Neuronal stem cell (in vitro differentiated cells): ENCODE measurements around the gene GPR3.

ENCODE experiments used
- DNase-seq: peaks from one replicate; pipeline ENCODE4 v3.0.0-alpha.2; 2013; ENCODE audit warnings: low spot score
- H2AFZ ChIP-seq: one replicate; pipeline ENCODE4 v1.6.1; 2013; ENCODE audit warnings: mild to moderate bottlenecking, low read length, inconsistent platforms
- H2AK5ac ChIP-seq: 2 replicates; pipeline ENCODE4 v1.6.1; 2013; ENCODE audit warnings: low read depth, mild to moderate bottlenecking, inconsistent platforms, low read length, moderate library complexity, mixed read lengths
- H2BK120ac ChIP-seq: 2 replicates; pipeline ENCODE4 v1.6.1; 2013; ENCODE audit warnings: low read depth, mild to moderate bottlenecking, inconsistent platforms, low read length, moderate library complexity, mixed read lengths
- H2BK12ac ChIP-seq: one replicate; pipeline ENCODE4 v1.6.1; 2013; ENCODE audit warnings: low read length, inconsistent platforms
- H2BK15ac ChIP-seq: 2 replicates; pipeline ENCODE4 v1.6.1; 2013; ENCODE audit warnings: mild to moderate bottlenecking, low read length, inconsistent platforms, mixed read lengths
- H2BK5ac ChIP-seq: one replicate; pipeline ENCODE4 v1.6.1; 2013; ENCODE audit warnings: inconsistent platforms, mild to moderate bottlenecking, low read length, moderate library complexity
- H3K14ac ChIP-seq: one replicate; pipeline ENCODE4 v1.6.1; 2013; ENCODE audit warnings: low read length, inconsistent platforms
- H3K18ac ChIP-seq: 2 replicates; pipeline ENCODE4 v1.6.1; 2013; ENCODE audit warnings: low read length, inconsistent platforms
- H3K23ac ChIP-seq: 2 replicates; pipeline ENCODE4 v1.6.1; 2013; ENCODE audit warnings: low read depth, mild to moderate bottlenecking, mixed read lengths, low read length, inconsistent platforms; ENCODE audit not compliant: poor library complexity
- H3K27ac ChIP-seq: replicated peaks from 3 replicates; pipeline ENCODE4 v1.5.1; 2013; ENCODE audit warnings: low read length, inconsistent platforms
- H3K27me3 ChIP-seq, 3 experiments: 2 replicates each; pipeline ENCODE4 v1.6.1; 2013; ENCODE audit warnings: low read length in 3 of 3, mild to moderate bottlenecking in 2 of 3, inconsistent platforms in 1 of 3, low read depth in 1 of 3, mixed read lengths in 1 of 3, moderate library complexity in 1 of 3; ENCODE audit not compliant: control insufficient read depth in 3 of 3, insufficient read depth in 3 of 3
- H3K36me3 ChIP-seq, 2 donors: replicated peaks in 1 of 2; 2 replicates each; pipeline ENCODE4 v1.6.1; 2013; ENCODE audit warnings: low read length in 2 of 2; ENCODE audit not compliant: control insufficient read depth in 2 of 2, insufficient read depth in 2 of 2
- H3K4ac ChIP-seq: 2 replicates; pipeline ENCODE4 v1.6.1; 2013; ENCODE audit warnings: inconsistent platforms, mild to moderate bottlenecking, low read length, moderate library complexity
- H3K4me1 ChIP-seq, 2 donors: 1 replicate in 1 of 2; 2 replicates in 1 of 2; pipeline ENCODE4 v1.6.1; 2013; ENCODE audit warnings: low read length in 2 of 2, low read depth in 1 of 2; ENCODE audit not compliant: control insufficient read depth in 2 of 2, insufficient read depth in 1 of 2
- H3K4me2 ChIP-seq: one replicate; pipeline ENCODE4 v1.6.1; 2013; ENCODE audit warnings: mild to moderate bottlenecking, low read length, inconsistent platforms; ENCODE audit not compliant: insufficient read depth, poor library complexity, severe bottlenecking
- H3K4me3 ChIP-seq, 2 donors: 2 replicates each; pipeline ENCODE4 v1.5.1; 2013; ENCODE audit warnings: low read length in 2 of 2, mild to moderate bottlenecking in 2 of 2, inconsistent platforms in 1 of 2, moderate library complexity in 1 of 2
- H3K79me1 ChIP-seq: one replicate; pipeline ENCODE4 v1.6.1; 2013; ENCODE audit warnings: low read depth, mild to moderate bottlenecking, inconsistent platforms, low read length, moderate library complexity
- H3K9ac ChIP-seq: one replicate; pipeline ENCODE4 v1.6.1; 2013; ENCODE audit warnings: mild to moderate bottlenecking, low read depth, low read length, inconsistent platforms; ENCODE audit not compliant: poor library complexity
- H3K9me3 ChIP-seq, 2 donors: replicated peaks in 1 of 2; 2 replicates each; pipeline versions ENCODE3 to v1.6.1; 2013; ENCODE audit warnings: low read length in 2 of 2, mild to moderate bottlenecking in 2 of 2, inconsistent platforms in 1 of 2, low read depth in 1 of 2, mixed read lengths in 1 of 2, moderate library complexity in 1 of 2; ENCODE audit not compliant: control insufficient read depth in 2 of 2, insufficient read depth in 1 of 2
- H4K8ac ChIP-seq: one replicate; pipeline ENCODE4 v1.6.1; 2013; ENCODE audit warnings: low read depth, mild to moderate bottlenecking, inconsistent platforms, low read length, moderate library complexity
- H4K91ac ChIP-seq: one replicate; pipeline ENCODE4 v1.6.1; 2013; ENCODE audit warnings: low read length, low read depth, mild to moderate bottlenecking, inconsistent platforms; ENCODE audit not compliant: poor library complexity
- WGBS, 2 donors: extraction: QIAGEN DNeasy Blood & Tissue Kit; methylation state at CpG; one replicate each; pipeline ENCODE4 v1.1.7; 2013; ENCODE audit warnings: missing lambda C conversion rate in 2 of 2, mixed read lengths in 1 of 2; ENCODE audit not compliant: insufficient read length in 2 of 2, insufficient replicate concordance in 1 of 2; ENCODE audit errors: extremely low coverage in 2 of 2; 5-methylcytosine and 5-hydroxymethylcytosine counted together

Gene GPR3

DNA sequence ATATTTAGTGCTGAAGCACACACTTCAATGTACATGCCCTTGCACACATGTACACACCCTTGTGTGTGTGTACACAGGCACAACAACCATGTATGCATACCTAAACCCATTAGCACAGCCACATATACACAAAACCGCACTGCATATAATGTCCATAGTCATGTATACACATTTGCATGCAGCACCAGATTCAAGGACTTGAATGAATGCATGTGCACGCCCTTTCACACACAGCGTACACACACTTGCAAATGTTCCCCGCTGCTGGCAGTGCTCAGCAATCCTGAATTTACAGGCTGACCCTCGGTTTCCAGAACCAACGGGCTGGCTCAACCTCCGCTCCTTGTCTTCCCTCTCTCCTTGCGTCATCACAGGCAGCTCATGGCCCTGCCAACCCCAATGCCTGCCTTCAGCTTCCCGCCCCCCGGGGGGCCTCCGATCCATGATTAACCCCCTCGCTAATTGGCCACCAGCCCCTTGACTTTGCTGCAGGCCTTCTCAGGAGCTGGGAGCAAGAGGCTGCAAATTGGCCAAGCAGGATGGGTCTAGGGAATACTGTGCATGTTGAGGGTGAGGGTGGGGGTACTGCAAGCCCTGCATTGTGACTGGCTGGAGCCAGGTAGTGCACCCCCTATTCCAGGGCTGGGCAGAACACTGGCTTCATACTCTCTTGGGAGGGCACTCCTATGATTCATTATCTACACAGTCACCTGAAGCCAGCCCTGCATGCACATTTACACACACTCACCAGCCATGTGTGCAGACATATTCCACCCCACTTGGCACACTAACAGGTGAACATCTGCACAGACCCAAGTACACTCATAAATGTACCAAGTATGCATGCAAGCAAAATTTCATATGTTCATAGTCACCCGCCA lies 7.9 kb downstream of the GPR3 start:
- H3K27ac ChIP-seq = no peak overlapping the region
- no CpG with 5 or more reads among the region's 13 CpGs for WGBS, 2 donors
- H2BK15ac ChIP-seq = no peak overlapping the region

DNA sequence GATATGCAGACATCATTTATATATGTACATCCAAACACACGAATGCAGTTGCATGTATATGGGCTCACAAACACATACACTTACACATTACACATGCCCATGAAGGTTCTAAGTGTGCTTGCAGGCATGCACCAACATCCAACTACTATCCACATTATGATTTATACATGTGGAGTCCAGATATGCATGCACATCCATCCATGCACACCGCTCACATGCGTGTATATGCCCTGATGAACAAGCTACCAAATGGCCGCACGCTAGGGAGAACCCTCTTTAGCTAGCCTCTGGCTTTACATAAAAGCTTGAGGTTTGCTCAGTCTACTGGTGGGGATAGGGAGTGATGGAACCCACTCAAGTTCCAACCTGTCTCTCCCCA lies 8.5 kb downstream of the GPR3 start:
- no peak overlapping the region for H2BK120ac ChIP-seq
- no peak overlapping the region for H2AFZ ChIP-seq
- no peak overlapping the region for H4K8ac ChIP-seq
- no peak overlapping the region for H3K4me3 ChIP-seq
- H4K91ac ChIP-seq = no peak overlapping the region
- no peak overlapping the region for H3K18ac ChIP-seq
- no peak overlapping the region for H2BK5ac ChIP-seq
- peaks cover 25 to 52% of the 10 kb centered on the region in 2 donors for H3K4me1 ChIP-seq
- no peak overlapping the region for H3K9ac ChIP-seq
- no peak overlapping the region for H3K23ac ChIP-seq
- H3K79me1 ChIP-seq = no peaks in the 10 kb centered on the region
- WGBS, 2 donors = no CpG with 5 or more reads among the region's 5 CpGs
- DNase-seq = no peak
- H3K4me2 ChIP-seq = no peak overlapping the region
- H2BK12ac ChIP-seq = no peak overlapping the region
- no peaks in the 10 kb centered on the region for H3K27me3 ChIP-seq
- no peak overlapping the region for H3K4ac ChIP-seq
- no peak overlapping the region for H2BK15ac ChIP-seq
- H3K36me3 ChIP-seq = peaks cover 0 to 7% of the 10 kb centered on the region in 2 donors
- H3K14ac ChIP-seq = no peak overlapping the region
- no peak overlapping the region for H2AK5ac ChIP-seq
- H3K9me3 ChIP-seq = no peaks in the 10 kb centered on the region
- H3K27ac ChIP-seq = no peak overlapping the region

More for the DNA sequence above, 7.9 kb downstream of the GPR3 start:
- H3K23ac ChIP-seq = no peak overlapping the region
- H2AK5ac ChIP-seq = no peak overlapping the region
- H2BK12ac ChIP-seq = no peak overlapping the region
- no peaks in the 10 kb centered on the region for H3K27me3 ChIP-seq
- no peak overlapping the region for H3K4me3 ChIP-seq
- H3K18ac ChIP-seq = no peak overlapping the region
- no peak overlapping the region for H3K14ac ChIP-seq
- no peak overlapping the region for H4K8ac ChIP-seq
- peaks cover 0 to 7% of the 10 kb centered on the region in 2 donors for H3K36me3 ChIP-seq
- H2BK5ac ChIP-seq = no peak overlapping the region
- no peak overlapping the region for H2AFZ ChIP-seq
- no peak overlapping the region for H3K4ac ChIP-seq
- H3K4me2 ChIP-seq = no peak overlapping the region
- H3K4me1 ChIP-seq = peaks cover 29 to 50% of the 10 kb centered on the region in 2 donors
- no peaks in the 10 kb centered on the region for H3K9me3 ChIP-seq
- DNase-seq = no peak
- no peak overlapping the region for H3K9ac ChIP-seq
- no peak overlapping the region for H4K91ac ChIP-seq
- no peak overlapping the region for H2BK120ac ChIP-seq
- no peaks in the 10 kb centered on the region for H3K79me1 ChIP-seq

DNA sequence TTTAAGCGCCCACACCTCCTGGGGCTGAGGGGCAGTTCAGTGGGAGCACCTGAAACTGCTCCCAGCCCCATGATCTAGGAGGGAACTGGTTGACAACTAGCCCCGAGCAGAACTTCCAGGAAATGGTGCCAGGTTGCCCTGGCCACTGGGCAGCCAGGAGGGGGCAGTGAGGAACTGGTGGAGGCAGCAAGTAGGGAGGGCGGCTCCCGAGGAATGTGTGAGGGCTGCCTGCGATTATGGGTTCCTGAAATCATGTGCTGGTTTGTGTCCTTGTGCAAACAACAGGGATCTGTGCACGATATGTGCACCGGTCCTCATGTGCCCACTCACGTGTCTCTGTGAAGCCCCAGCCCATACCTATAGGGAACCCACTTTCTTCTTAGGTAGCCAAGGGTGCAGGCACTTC lies 9.9 kb downstream of the GPR3 start:
- no peak overlapping the region for H3K14ac ChIP-seq
- H3K4ac ChIP-seq = no peak overlapping the region
- H3K27me3 ChIP-seq = no peaks in the 10 kb centered on the region
- peak overlapping the region; percentile 39 for H2AK5ac ChIP-seq
- DNase-seq = no peak
- no peaks in the 10 kb centered on the region for H3K9me3 ChIP-seq
- no peak overlapping the region for H2BK5ac ChIP-seq
- peak overlapping the region; percentile 68 for H3K9ac ChIP-seq
- no peak overlapping the region for H3K4me3 ChIP-seq
- no CpG with 5 or more reads among the region's 8 CpGs for WGBS, 2 donors
- H4K8ac ChIP-seq = no peak overlapping the region
- no peak overlapping the region for H2BK120ac ChIP-seq
- peak overlapping the region; percentile 16 for H3K23ac ChIP-seq
- no peak overlapping the region for H3K27ac ChIP-seq
- H4K91ac ChIP-seq = no peak overlapping the region
- H2BK15ac ChIP-seq = no peak overlapping the region
- no peak overlapping the region for H2BK12ac ChIP-seq
- H3K18ac ChIP-seq = peak overlapping the region; percentile 5
- no peak overlapping the region for H2AFZ ChIP-seq
- no peaks in the 10 kb centered on the region for H3K79me1 ChIP-seq
- peaks cover under 1 to 18% of the 10 kb centered on the region in 2 donors for H3K36me3 ChIP-seq
- H3K4me2 ChIP-seq = no peak overlapping the region
- H3K4me1 ChIP-seq = peaks cover 34 to 61% of the 10 kb centered on the region in 2 donors

DNA sequence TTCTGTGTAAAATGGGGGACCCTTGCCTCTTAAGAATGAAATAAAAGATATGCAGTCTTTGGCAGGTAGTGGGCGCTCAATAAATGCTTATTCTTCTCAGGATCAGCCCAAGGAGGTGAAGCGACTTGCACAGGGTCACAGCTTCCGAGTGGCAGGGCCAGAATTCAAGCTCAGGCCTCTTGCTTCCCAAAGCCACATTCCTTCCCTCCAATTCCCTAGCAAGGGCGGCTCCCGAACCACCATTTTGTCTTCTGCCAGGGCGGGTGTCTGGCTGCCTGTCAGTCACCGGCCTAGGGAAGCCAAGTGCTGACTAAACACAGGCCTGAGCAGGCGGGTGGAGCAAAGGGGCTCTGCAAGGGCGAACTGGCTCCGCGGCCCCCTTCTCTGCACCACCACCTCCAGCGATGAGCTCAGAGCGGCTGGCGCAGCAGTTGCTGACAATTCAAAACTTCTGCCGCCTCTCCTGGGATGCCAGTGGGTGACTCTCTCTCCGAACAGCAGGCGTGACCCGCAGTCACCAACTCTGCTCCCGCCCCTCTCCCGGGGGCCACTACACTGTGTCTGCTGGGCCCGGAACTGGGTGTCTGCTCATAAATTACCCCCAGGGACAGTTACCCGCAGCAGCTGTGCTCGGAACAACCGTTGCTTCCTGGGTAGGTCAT lies 10.8 kb downstream of the GPR3 start:
- peak overlapping the region; percentile 2 for H4K91ac ChIP-seq
- no peak overlapping the region for H3K23ac ChIP-seq
- no peak overlapping the region for H2BK120ac ChIP-seq
- H2AFZ ChIP-seq = no peak overlapping the region
- H2BK12ac ChIP-seq = no peak overlapping the region
- H3K36me3 ChIP-seq = peaks cover 7 to 27% of the 10 kb centered on the region in 2 donors
- no peaks in the 10 kb centered on the region for H3K9me3 ChIP-seq
- no peak overlapping the region for H3K27ac ChIP-seq
- H3K4ac ChIP-seq = no peak overlapping the region
- H2AK5ac ChIP-seq = peak overlapping the region; percentile 93
- no peak overlapping the region for H3K4me2 ChIP-seq
- H3K9ac ChIP-seq = peak overlapping the region; percentile 25
- no peak overlapping the region for H3K14ac ChIP-seq
- WGBS, 2 donors = no CpG with 5 or more reads among the region's 24 CpGs
- H2BK5ac ChIP-seq = no peak overlapping the region
- peak overlapping the region; percentile 55 for H3K18ac ChIP-seq
- H3K4me1 ChIP-seq = peaks cover 32 to 61% of the 10 kb centered on the region in 2 donors
- H3K4me3 ChIP-seq = no peak overlapping the region
- no peak overlapping the region for H4K8ac ChIP-seq
- H3K27me3 ChIP-seq = no peaks in the 10 kb centered on the region
- H3K79me1 ChIP-seq = no peaks in the 10 kb centered on the region
- DNase-seq = no peak
- H2BK15ac ChIP-seq = peak overlapping the region; percentile 44
